Endothelial cell of umbilical vein (primary cell): ENCODE data around the gene CBLN3.

ENCODE experiments used
- EZH2 ChIP-seq: IDR thresholded peaks from 2 replicates; pipeline ENCODE4 v1.6.1; 2012; ENCODE audit warnings: borderline replicate concordance, low read depth, mild to moderate bottlenecking, moderate library complexity, low read length, inconsistent platforms; ENCODE audit not compliant: severe bottlenecking
- POLR2A ChIP-seq: IDR thresholded peaks from 2 replicates; pipeline ENCODE4 v1.6.1; 2012; ENCODE audit warnings: low read depth, mild to moderate bottlenecking, control low read depth, low read length
- POLR2AphosphoS5 ChIP-seq: IDR thresholded peaks from 2 replicates; pipeline ENCODE4 v1.6.1; 2012; ENCODE audit warnings: low read depth, mild to moderate bottlenecking, control low read depth, low read length, moderate library complexity; ENCODE audit not compliant: insufficient read depth

DNA sequence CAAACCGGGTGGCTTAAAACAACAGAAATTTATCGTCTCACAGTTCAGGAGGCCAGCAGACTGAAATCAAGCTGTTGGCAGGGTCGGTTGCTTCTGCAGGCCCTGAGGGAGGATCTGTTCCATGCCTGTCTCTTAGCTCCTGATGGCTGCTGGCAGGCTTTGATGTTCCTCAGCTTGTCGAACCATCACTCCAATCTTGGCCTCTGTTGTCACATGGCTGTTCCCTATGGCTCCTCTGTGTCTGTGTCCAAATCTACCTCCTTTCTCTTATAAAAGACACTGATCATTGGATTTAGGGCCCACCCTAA is 47.5 kb downstream of the CBLN3 start:
- TF ChIP-seq POLR2A (no peak), POLR2AphosphoS5 (no peak), EZH2 (no peak)
